Glutamatergic neuron (in vitro differentiated cells): Measurements from ENCODE around the gene BTNL2. TPM values are rescaled to one million over a fixed set of nuclear protein-coding genes. Genes with fewer than 3 reads are reported as not detected.

Experiments
- DNase-seq: peaks from one replicate; pipeline ENCODE4 v3.0.0; 2022
- H3K27ac Mint-ChIP-seq: one replicate; pipeline ENCODE4 v1.8.0; 2020; ENCODE audit warnings: mild to moderate bottlenecking, mixed read lengths, inconsistent platforms; ENCODE audit not compliant: unreplicated experiment
- H3K27me3 Mint-ChIP-seq: one replicate; pipeline ENCODE4 v1.8.0; 2020; ENCODE audit warnings: mild to moderate bottlenecking, moderate library complexity, mixed read lengths, inconsistent platforms; ENCODE audit not compliant: unreplicated experiment
- H3K36me3 Mint-ChIP-seq: one replicate; pipeline ENCODE4 v1.8.0; 2020; ENCODE audit warnings: mild to moderate bottlenecking, mixed read lengths, inconsistent platforms; ENCODE audit not compliant: unreplicated experiment
- H3K4me1 Mint-ChIP-seq: one replicate; pipeline ENCODE4 v1.8.0; 2020; ENCODE audit warnings: mild to moderate bottlenecking, low read depth, mixed read lengths, inconsistent platforms; ENCODE audit not compliant: unreplicated experiment
- H3K4me3 Mint-ChIP-seq: one replicate; pipeline ENCODE4 v1.8.0; 2020; ENCODE audit warnings: mild to moderate bottlenecking, mixed read lengths, inconsistent platforms; ENCODE audit not compliant: unreplicated experiment
- H3K9me3 Mint-ChIP-seq: one replicate; pipeline ENCODE4 v1.8.0; 2020; ENCODE audit warnings: mild to moderate bottlenecking, moderate library complexity, mixed read lengths, inconsistent platforms; ENCODE audit not compliant: unreplicated experiment
- total RNA-seq: library from RNA; stranded (reverse); fragmentation: NEBNext Ultra II Directional; extraction: Animal tissue kit (Norgen Biotek cat#: 25700); gene quantifications from one replicate; pipeline ENCODE4 v1.2.1, GENCODE V29; 2021; ENCODE audit not compliant: unreplicated experiment
- TF ChIP-seq, protein P1 (sequence below): fragments of 200-600 bp; sonication (generic); IDR thresholded peaks from one replicate; pipeline ENCODE4 v1.5.0; 2021; ENCODE audit not compliant: partially characterized antibody, unreplicated experiment

BTNL2 gene
- total RNA-seq, 1 donor from 2014 or later, result not detected

DNA sequence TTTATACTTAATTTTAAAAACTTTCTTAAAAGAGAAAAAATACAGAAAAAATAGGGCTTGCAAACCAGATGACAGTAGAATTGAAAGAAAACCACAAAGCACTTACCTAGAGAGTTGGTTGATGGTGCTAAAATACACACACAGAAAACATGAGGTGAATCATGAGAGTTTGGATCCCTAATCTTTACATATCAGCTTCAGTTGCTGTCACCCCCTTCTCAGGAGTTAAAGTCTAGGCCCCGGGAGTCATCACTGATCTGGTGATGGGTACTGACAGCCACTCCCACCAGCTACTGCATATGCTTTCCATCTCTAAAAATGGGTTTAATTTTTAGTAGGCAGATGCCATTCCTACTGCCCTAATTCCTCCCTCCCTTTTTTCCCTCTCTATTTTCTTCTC, 52.0 kb downstream of the BTNL2 start:
- H3K27me3 Mint-ChIP-seq, result no peaks in the 10 kb centered on the region
- no peak for DNase-seq
- H3K9me3 Mint-ChIP-seq, result no peaks in the 10 kb centered on the region
- no peak overlapping the region for H3K27ac Mint-ChIP-seq
- no peaks in the 10 kb centered on the region for H3K36me3 Mint-ChIP-seq
- H3K4me1 Mint-ChIP-seq, result no peaks in the 10 kb centered on the region
- H3K4me3 Mint-ChIP-seq, result no peak overlapping the region
- TF ChIP-seq, protein P1, sequence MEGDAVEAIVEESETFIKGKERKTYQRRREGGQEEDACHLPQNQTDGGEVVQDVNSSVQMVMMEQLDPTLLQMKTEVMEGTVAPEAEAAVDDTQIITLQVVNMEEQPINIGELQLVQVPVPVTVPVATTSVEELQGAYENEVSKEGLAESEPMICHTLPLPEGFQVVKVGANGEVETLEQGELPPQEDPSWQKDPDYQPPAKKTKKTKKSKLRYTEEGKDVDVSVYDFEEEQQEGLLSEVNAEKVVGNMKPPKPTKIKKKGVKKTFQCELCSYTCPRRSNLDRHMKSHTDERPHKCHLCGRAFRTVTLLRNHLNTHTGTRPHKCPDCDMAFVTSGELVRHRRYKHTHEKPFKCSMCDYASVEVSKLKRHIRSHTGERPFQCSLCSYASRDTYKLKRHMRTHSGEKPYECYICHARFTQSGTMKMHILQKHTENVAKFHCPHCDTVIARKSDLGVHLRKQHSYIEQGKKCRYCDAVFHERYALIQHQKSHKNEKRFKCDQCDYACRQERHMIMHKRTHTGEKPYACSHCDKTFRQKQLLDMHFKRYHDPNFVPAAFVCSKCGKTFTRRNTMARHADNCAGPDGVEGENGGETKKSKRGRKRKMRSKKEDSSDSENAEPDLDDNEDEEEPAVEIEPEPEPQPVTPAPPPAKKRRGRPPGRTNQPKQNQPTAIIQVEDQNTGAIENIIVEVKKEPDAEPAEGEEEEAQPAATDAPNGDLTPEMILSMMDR, result no peak

DNA sequence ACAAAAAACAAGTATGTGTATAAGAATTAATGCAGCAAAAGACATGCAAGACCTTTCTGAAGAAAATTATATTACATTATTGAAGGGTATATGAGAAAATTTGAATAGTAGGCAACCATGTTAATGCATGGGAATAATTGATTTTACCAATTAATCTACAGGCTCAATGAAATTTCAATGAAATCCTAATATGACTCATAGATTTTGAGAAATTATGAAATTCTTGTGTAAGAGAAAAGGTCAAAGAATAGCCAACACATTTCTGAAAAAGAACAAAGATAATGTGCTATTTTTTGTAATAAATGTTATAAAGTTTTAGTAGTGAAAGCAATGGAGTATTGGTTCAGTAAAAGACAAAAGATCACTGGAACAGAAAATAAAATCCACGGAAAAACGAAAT, 53.6 kb downstream of the BTNL2 start:
- Mint-ChIP-seq H3K27ac (no peak overlapping the region), H3K4me3 (no peak overlapping the region), H3K4me1 (no peaks in the 10 kb centered on the region), H3K27me3 (no peaks in the 10 kb centered on the region), H3K36me3 (no peaks in the 10 kb centered on the region), H3K9me3 (no peaks in the 10 kb centered on the region)
- TF ChIP-seq, protein P1, result no peak
- DNase-seq, result no peak

Other genes starting within 250 kb of the BTNL2 start
- gene EGFL8, start 242.6 kb downstream of the BTNL2 start, total RNA-seq, result 23.0 TPM
- gene AGPAT1, start 231.1 kb downstream of the BTNL2 start, total RNA-seq, result 136 TPM
- gene RNF5, start 228.8 kb downstream of the BTNL2 start, total RNA-seq, result 103 TPM
- 13.2 TPM for gene AGER, start 222.9 kb downstream of the BTNL2 start, total RNA-seq
- 105 TPM for gene PBX2, start 217.0 kb downstream of the BTNL2 start, total RNA-seq
- gene GPSM3, start 214.5 kb downstream of the BTNL2 start, total RNA-seq, result 3.2 TPM
- 4.9 TPM for gene NOTCH4, start 183.1 kb downstream of the BTNL2 start, total RNA-seq
- not detected for gene TSBP1, start 35.3 kb downstream of the BTNL2 start, total RNA-seq
- gene HLA-DRA, start 32.7 kb upstream of the BTNL2 start, total RNA-seq, result not detected
- not detected for gene HLA-DRB5, start 123.1 kb upstream of the BTNL2 start, total RNA-seq
- gene HLA-DRB1, start 182.7 kb upstream of the BTNL2 start, total RNA-seq, result 0.34 TPM
- not detected for gene HLA-DQA1, start 230.2 kb upstream of the BTNL2 start, total RNA-seq